Measurements from ENCODE around the gene F8. TPM values are rescaled to one million over a fixed set of nuclear protein-coding genes. Genes with fewer than 3 reads are reported as not detected.
A peak's percentile ranks its signal among the peaks of the same experiment; 100 is the strongest.
"Not testable (repeated sequence)": the region's sequence is repeated elsewhere in the genome, so short reads cannot be mapped to it uniquely, and the experiment has no call there.

F8 gene
- total RNA-seq, 1 donor from 2014 or later: 1.8 TPM

- no peak overlapping the region for H3K27ac Mint-ChIP-seq (ENCODE audit: unreplicated experiment)
- no peak for TF ChIP-seq CTCF (IDR thresholded peaks at IDR 0.05; ENCODE audit: partially characterized antibody, unreplicated experiment)
- no peaks in the 10 kb centered on the region for H3K36me3 Mint-ChIP-seq (ENCODE audit: unreplicated experiment)
- H3K9me3 Mint-ChIP-seq (ENCODE audit: unreplicated experiment): no peaks in the 10 kb centered on the region
- no peak overlapping the region for H3K4me3 Mint-ChIP-seq (ENCODE audit: unreplicated experiment)
- H3K27me3 Mint-ChIP-seq (ENCODE audit: unreplicated experiment): no peaks in the 10 kb centered on the region
- DNase-seq: no peak
- H3K4me1 Mint-ChIP-seq (ENCODE audit: low read depth, unreplicated experiment): no peaks in the 10 kb centered on the region
Measured at GRCh38 chrX:154821523-154821922, 201.0 kb downstream of the F8 start.

- Mint-ChIP-seq H3K4me1 (ENCODE audit: low read depth, unreplicated experiment) (no peaks in the 10 kb centered on the region), H3K27me3 (ENCODE audit: unreplicated experiment) (no peaks in the 10 kb centered on the region), H3K9me3 (ENCODE audit: unreplicated experiment) (no peaks in the 10 kb centered on the region), H3K27ac (ENCODE audit: unreplicated experiment) (peak overlapping the region; percentile 38), H3K36me3 (ENCODE audit: unreplicated experiment) (no peaks in the 10 kb centered on the region), H3K4me3 (ENCODE audit: unreplicated experiment) (no peak overlapping the region)
- no peak for DNase-seq
- no peak for TF ChIP-seq CTCF (IDR thresholded peaks at IDR 0.05; ENCODE audit: partially characterized antibody, unreplicated experiment)
Measured at GRCh38 chrX:154819771-154820341, 202.7 kb downstream of the F8 start.

- Mint-ChIP-seq H3K4me1 (ENCODE audit: low read depth, unreplicated experiment) (no peaks in the 10 kb centered on the region), H3K27ac (ENCODE audit: unreplicated experiment) (no peak overlapping the region), H3K9me3 (ENCODE audit: unreplicated experiment) (no peaks in the 10 kb centered on the region), H3K27me3 (ENCODE audit: unreplicated experiment) (no peaks in the 10 kb centered on the region), H3K4me3 (ENCODE audit: unreplicated experiment) (no peak overlapping the region), H3K36me3 (ENCODE audit: unreplicated experiment) (no peaks in the 10 kb centered on the region)
- no peak for TF ChIP-seq CTCF (IDR thresholded peaks at IDR 0.05; ENCODE audit: partially characterized antibody, unreplicated experiment)
- no peak for DNase-seq
Measured at GRCh38 chrX:154818916-154819770, 203.4 kb downstream of the F8 start.

- H3K9me3 Mint-ChIP-seq (ENCODE audit: unreplicated experiment); H3K27me3 Mint-ChIP-seq (ENCODE audit: unreplicated experiment); H3K36me3 Mint-ChIP-seq (ENCODE audit: unreplicated experiment); H3K27ac Mint-ChIP-seq (ENCODE audit: unreplicated experiment); DNase-seq; H3K4me3 Mint-ChIP-seq (ENCODE audit: unreplicated experiment); H3K4me1 Mint-ChIP-seq (ENCODE audit: low read depth, unreplicated experiment): not testable (repeated sequence)
Measured at GRCh38 chrX:154817048-154817618, 205.4 kb downstream of the F8 start.

- H3K27ac Mint-ChIP-seq (ENCODE audit: unreplicated experiment); H3K4me1 Mint-ChIP-seq (ENCODE audit: low read depth, unreplicated experiment); H3K36me3 Mint-ChIP-seq (ENCODE audit: unreplicated experiment); H3K27me3 Mint-ChIP-seq (ENCODE audit: unreplicated experiment); H3K4me3 Mint-ChIP-seq (ENCODE audit: unreplicated experiment); H3K9me3 Mint-ChIP-seq (ENCODE audit: unreplicated experiment); DNase-seq: not testable (repeated sequence)
Measured at GRCh38 chrX:154816326-154816898, 206.1 kb downstream of the F8 start.

Measured in glutamatergic neuron (in vitro differentiated cells).